ENCODE results near the gene BDKRB1. TPM values are rescaled to one million over a fixed set of nuclear protein-coding genes. Genes with fewer than 3 reads are reported as not detected.

Gene BDKRB1
- total and polyA plus RNA-seq, 2 experiments from 2014 or later = 5.5 to 12.9 TPM

GRCh38 chr14:96215452-96216244 lies 40.4 kb upstream of the BDKRB1 start:
- H3K36me3 ChIP-seq (ENCODE audit: low read depth) = peaks cover 3% of the 10 kb centered on the region; the same call in 1 of the 2 replicates
- peak overlapping the region; percentile 69 for H3K27ac ChIP-seq
- in situ Hi-C loops (cut with MboI) = no loop called here
- no peak overlapping the region for H2AFZ ChIP-seq
- H3F3A ChIP-seq (ENCODE audit: insufficient read depth) = peaks cover 16% of the 10 kb centered on the region
- TF ChIP-seq EZH2 (IDR thresholded peaks at IDR 0.05; ENCODE audit: insufficient read depth, poor library complexity, severe bottlenecking) (no peak), EZH2phosphoT487 (IDR thresholded peaks at IDR 0.05; ENCODE audit: insufficient read depth, low read depth) (no peak)
- no peak overlapping the region for H3K4me2 ChIP-seq (ENCODE audit: unreplicated experiment)
- no peak overlapping the region for H3K4me3 ChIP-seq
- H3K9me2 ChIP-seq (ENCODE audit: insufficient read depth) = no peaks in the 10 kb centered on the region
- H3K79me2 ChIP-seq (ENCODE audit: insufficient read depth) = peaks cover 22% of the 10 kb centered on the region
- DNase-seq = peak; percentile 63
- H3K9ac ChIP-seq = peak overlapping the region; percentile 52; the same call in 1 of the 2 replicates
- WGBS, 2 experiments (ENCODE audit: low coverage in 1 of 2, low lambda C conversion rate in 2 of 2, missing lambda C conversion rate in 2 of 2) = 52 to 53% methylated on average over 7 of the region's 7 CpGs
- peaks cover 13% of the 10 kb centered on the region for H3K4me1 ChIP-seq (ENCODE audit: insufficient read depth)
- H4K20me1 ChIP-seq (ENCODE audit: insufficient read depth) = no peaks in the 10 kb centered on the region
- H3K27me3 ChIP-seq (replicated peaks; ENCODE audit: insufficient read depth) = no peaks in the 10 kb centered on the region
- no peaks in the 10 kb centered on the region for H3K9me3 ChIP-seq (ENCODE audit: low read depth)

GRCh38 chr14:96216627-96217026 lies 39.4 kb upstream of the BDKRB1 start:
- no peak overlapping the region for H3K9ac ChIP-seq
- H4K20me1 ChIP-seq (ENCODE audit: insufficient read depth) = no peaks in the 10 kb centered on the region
- H3K4me3 ChIP-seq = no peak overlapping the region
- no peaks in the 10 kb centered on the region for H3K9me2 ChIP-seq (ENCODE audit: insufficient read depth)
- H3F3A ChIP-seq (ENCODE audit: insufficient read depth) = peaks cover 16% of the 10 kb centered on the region
- peak overlapping the region; percentile 69 for H3K27ac ChIP-seq
- in situ Hi-C loops (cut with MboI) = no loop called here
- H3K4me1 ChIP-seq (ENCODE audit: insufficient read depth) = peaks cover 13% of the 10 kb centered on the region
- H3K36me3 ChIP-seq (ENCODE audit: low read depth) = peaks cover 3% of the 10 kb centered on the region; the same call in 1 of the 2 replicates
- H3K27me3 ChIP-seq (replicated peaks; ENCODE audit: insufficient read depth) = no peaks in the 10 kb centered on the region
- 94 to 100% methylated on average over 1 of the region's 1 CpG for WGBS, 2 experiments (ENCODE audit: low coverage in 1 of 2, low lambda C conversion rate in 2 of 2, missing lambda C conversion rate in 2 of 2)
- TF ChIP-seq EZH2 (IDR thresholded peaks at IDR 0.05; ENCODE audit: insufficient read depth, poor library complexity, severe bottlenecking) = no peak
- no peak for TF ChIP-seq EZH2phosphoT487 (IDR thresholded peaks at IDR 0.05; ENCODE audit: insufficient read depth, low read depth)
- no peak overlapping the region for H2AFZ ChIP-seq
- no peak overlapping the region for H3K4me2 ChIP-seq (ENCODE audit: unreplicated experiment)
- no peaks in the 10 kb centered on the region for H3K9me3 ChIP-seq (ENCODE audit: low read depth)
- no peak for DNase-seq
- H3K79me2 ChIP-seq (ENCODE audit: insufficient read depth) = peaks cover 12% of the 10 kb centered on the region

GRCh38 chr14:96217376-96217913 lies 38.6 kb upstream of the BDKRB1 start:
- TF ChIP-seq EZH2phosphoT487 (IDR thresholded peaks at IDR 0.05; ENCODE audit: insufficient read depth, low read depth) = no peak
- no peak for TF ChIP-seq EZH2 (IDR thresholded peaks at IDR 0.05; ENCODE audit: insufficient read depth, poor library complexity, severe bottlenecking)
- H3K4me3 ChIP-seq = no peak overlapping the region
- in situ Hi-C loops (cut with MboI) = no loop called here
- H2AFZ ChIP-seq = no peak overlapping the region
- H3K27ac ChIP-seq = no peak overlapping the region
- no peaks in the 10 kb centered on the region for H3K9me3 ChIP-seq (ENCODE audit: low read depth)
- peaks cover 13% of the 10 kb centered on the region for H3K4me1 ChIP-seq (ENCODE audit: insufficient read depth)
- no peaks in the 10 kb centered on the region for H3K27me3 ChIP-seq (replicated peaks; ENCODE audit: insufficient read depth)
- 74 to 77% methylated on average over 8 of the region's 8 CpGs for WGBS, 2 experiments (ENCODE audit: low coverage in 1 of 2, low lambda C conversion rate in 2 of 2, missing lambda C conversion rate in 2 of 2)
- H3K9ac ChIP-seq = no peak overlapping the region
- no peak for DNase-seq
- H3K9me2 ChIP-seq (ENCODE audit: insufficient read depth) = no peaks in the 10 kb centered on the region
- H3F3A ChIP-seq (ENCODE audit: insufficient read depth) = peaks cover 16% of the 10 kb centered on the region
- no peaks in the 10 kb centered on the region; the same call in 1 of the 2 replicates for H3K36me3 ChIP-seq (ENCODE audit: low read depth)
- H3K4me2 ChIP-seq (ENCODE audit: unreplicated experiment) = no peak overlapping the region
- no peaks in the 10 kb centered on the region for H4K20me1 ChIP-seq (ENCODE audit: insufficient read depth)
- peaks cover 11% of the 10 kb centered on the region for H3K79me2 ChIP-seq (ENCODE audit: insufficient read depth)

GRCh38 chr14:96221109-96221650 lies 34.8 kb upstream of the BDKRB1 start:
- H3K36me3 ChIP-seq (ENCODE audit: low read depth) = no peaks in the 10 kb centered on the region

More at GRCh38 chr14:96221109-96221650, 34.8 kb upstream of the BDKRB1 start:
- Histone ChIP-seq H3F3A (ENCODE audit: insufficient read depth) (peaks cover 2% of the 10 kb centered on the region; the same call in 1 of the 2 replicates), H3K9ac (no peak overlapping the region), H3K79me2 (ENCODE audit: insufficient read depth) (peaks cover 4% of the 10 kb centered on the region), H3K27me3 (replicated peaks; ENCODE audit: insufficient read depth) (no peaks in the 10 kb centered on the region), H2AFZ (no peak overlapping the region), H3K9me3 (ENCODE audit: low read depth) (no peaks in the 10 kb centered on the region), H3K4me2 (ENCODE audit: unreplicated experiment) (no peak overlapping the region), H3K9me2 (ENCODE audit: insufficient read depth) (no peaks in the 10 kb centered on the region), H3K27ac (no peak overlapping the region), H4K20me1 (ENCODE audit: insufficient read depth) (no peaks in the 10 kb centered on the region), H3K4me1 (ENCODE audit: insufficient read depth) (peaks cover 15% of the 10 kb centered on the region), H3K4me3 (no peak overlapping the region)
- in situ Hi-C loops (cut with MboI) = no loop called here
- WGBS, 2 experiments (ENCODE audit: low coverage in 1 of 2, low lambda C conversion rate in 2 of 2, missing lambda C conversion rate in 2 of 2) = 95% methylated on average over 7 of the region's 7 CpGs
- no peak for TF ChIP-seq EZH2phosphoT487 (IDR thresholded peaks at IDR 0.05; ENCODE audit: insufficient read depth, low read depth)
- no peak for TF ChIP-seq EZH2 (IDR thresholded peaks at IDR 0.05; ENCODE audit: insufficient read depth, poor library complexity, severe bottlenecking)
- DNase-seq = no peak

All from GM23248 (cell line).